ENCODE measurements around the gene EIF2B2.

DNA sequence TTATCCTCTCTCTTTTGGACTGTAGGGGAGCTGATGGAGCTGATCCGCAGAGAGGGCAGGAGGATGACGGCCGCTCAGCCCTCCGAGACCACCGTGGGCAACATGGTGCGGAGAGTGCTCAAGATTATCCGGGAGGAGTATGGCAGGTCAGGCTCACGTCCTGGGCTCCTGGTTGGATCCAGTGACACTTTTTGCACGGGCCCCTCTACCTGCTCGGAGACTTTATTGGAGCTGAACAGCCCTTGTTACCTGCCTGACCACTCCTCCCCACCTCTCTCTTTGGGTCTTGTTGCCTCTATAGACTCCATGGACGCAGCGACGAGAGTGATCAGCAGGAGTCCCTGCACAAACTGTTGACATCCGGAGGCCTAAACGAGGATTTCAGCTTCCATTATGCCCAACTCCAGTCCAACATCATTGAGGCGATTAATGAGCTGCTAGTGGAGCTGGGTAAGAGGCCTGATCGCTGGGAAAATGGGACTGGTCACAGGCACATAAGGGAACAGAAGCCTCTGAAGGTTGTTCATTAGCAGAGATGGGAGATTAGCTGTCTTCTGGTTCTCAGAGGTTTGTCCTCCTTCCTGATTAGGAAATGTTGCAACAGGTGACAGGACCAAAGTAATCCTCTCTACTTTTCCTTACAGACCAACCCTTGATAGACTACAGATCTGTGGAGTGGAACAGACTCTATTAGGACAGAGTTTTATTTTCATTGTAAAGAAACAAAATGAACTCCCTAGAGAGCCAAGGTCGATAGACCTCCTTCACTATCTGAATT is 718 bp downstream of the EIF2B2 start:
- TF ChIP-seq CTCF (conservative IDR thresholded peaks at IDR 0.05) (0 out of 2 replicates have a peak, but pooled peaks have one; percentile 6), EZH2 (IDR thresholded peaks at IDR 0.05; ENCODE audit: low read depth) (no peak)

All from PC-9 (cell line).